Stimulated activated CD8-positive, alpha-beta memory T cell treated with anti-CD3 and anti-CD28 coated beads, Interleukin-4, amount 100 ng/mL, for 4 hours (primary cell): ENCODE measurements around the gene RIN3.
"Not testable (repeated sequence)": the region's sequence is repeated elsewhere in the genome, so short reads cannot be mapped to it uniquely, and the experiment has no call there.

Source experiments
- DNase-seq, 2 donors: peaks; one replicate each; pipeline ENCODE4 v3.0.0-alpha.2; 2020; ENCODE audit warnings: low read depth in 2 of 2, low spot score in 1 of 2

RIN3 gene

DNA sequence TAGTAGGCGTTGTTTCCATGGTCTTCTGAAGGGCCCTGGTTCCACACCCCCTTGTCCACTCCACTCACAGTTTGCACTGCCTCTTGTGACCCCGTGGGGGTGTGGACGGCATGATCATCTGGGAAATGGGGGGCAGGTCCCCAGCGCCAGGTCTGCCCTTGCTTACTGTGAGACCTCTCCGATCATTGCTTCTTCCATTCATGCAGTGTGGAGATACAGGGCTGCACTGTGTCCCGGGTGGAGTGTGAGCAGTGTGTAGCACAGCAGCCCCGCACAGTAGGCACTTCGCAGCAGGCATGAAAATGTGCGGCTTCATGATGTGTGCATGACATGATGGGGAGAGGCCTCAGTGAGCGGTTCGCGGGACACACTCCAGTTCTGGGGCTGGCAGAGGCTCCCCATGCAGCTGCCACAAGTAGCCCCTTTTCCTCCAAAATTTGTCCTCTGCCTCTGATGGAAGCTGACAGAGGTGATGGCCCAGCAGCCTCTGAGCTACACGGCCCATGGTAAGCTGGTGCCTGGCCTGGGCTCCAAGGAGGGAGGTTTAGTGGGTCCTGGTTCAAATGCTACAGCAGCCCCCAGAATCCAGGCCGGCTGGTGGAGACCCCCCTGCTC, 15.0 kb downstream of the RIN3 start:
- DNase-seq, result no peak

DNA sequence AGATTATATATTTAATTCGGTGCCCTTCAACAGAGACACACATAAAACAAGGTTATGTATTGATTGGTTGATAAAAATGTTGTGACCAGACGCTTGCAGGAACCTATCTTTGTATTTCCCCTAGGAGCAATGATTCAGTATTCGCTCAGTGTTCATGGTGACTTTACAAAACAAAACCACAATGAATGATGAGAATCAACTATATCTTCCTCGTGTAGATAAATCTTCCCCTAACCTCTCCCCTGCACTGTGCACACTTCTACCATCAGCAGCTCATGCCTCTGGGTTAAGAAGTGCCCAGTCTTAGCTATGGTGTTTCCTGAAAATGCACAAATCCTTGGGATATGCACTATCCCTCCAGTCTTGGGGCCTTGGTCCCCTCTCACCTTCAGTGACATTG, 16.3 kb downstream of the RIN3 start:
- DNase-seq, result no peak

GRCh38 chr14:92531106-92531873, 17.7 kb downstream of the RIN3 start:
- DNase-seq, result peak; percentile 73 to 88

DNA sequence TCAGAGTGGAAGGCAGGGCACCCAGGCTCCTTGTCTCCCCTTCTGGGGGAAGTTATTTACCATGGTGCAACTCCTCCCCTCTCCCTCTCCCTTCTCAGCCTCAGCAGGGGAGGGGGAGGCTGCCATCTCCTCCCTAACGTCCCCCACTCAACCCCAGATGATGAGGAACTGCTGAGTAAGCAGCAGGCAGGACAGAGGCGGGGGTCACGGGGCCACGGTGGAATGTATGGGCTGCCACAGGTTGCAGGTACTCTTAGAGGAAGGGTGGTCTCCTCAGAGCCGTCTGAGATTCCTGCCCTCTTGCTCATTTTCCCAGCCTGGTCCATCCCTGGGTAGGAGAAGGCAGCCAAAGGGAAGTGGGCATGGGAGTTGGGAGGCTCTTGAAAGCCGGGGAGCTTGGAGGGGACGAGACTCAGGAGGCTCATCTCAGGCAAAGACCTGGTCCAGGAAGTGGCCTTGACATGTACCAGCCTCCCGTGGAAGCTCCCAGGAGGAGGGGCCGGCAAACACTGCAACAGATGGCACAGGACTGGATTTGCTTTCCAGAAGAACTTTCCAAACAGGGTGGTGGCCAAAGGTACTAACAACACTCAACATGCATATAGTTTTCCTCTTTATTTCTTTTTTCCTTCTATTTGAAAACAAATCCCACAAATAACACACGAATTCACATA, 19.0 kb downstream of the RIN3 start:
- no peak for DNase-seq

GRCh38 chr14:92534932-92535643, 21.5 kb downstream of the RIN3 start:
- no peak for DNase-seq

DNA sequence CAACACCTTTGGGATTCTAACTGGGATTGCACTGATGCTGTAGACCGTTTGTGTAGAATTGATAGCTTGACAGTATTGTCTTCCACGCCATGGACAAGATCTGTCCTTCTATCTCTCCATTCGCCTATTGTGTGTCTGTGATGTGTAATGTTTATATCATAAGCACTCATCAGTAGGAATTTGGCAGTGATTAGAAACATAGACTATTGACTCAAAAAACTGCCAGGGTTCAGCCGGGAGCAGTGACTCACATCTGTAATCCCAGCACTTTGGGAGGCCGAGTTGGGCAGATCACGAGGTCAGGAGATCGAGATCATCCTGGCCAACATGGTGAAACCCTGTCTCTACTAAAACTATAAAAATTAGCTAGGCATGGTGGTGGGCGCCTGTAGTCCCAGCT, 22.6 kb downstream of the RIN3 start:
- not testable (repeated sequence) for DNase-seq

DNA sequence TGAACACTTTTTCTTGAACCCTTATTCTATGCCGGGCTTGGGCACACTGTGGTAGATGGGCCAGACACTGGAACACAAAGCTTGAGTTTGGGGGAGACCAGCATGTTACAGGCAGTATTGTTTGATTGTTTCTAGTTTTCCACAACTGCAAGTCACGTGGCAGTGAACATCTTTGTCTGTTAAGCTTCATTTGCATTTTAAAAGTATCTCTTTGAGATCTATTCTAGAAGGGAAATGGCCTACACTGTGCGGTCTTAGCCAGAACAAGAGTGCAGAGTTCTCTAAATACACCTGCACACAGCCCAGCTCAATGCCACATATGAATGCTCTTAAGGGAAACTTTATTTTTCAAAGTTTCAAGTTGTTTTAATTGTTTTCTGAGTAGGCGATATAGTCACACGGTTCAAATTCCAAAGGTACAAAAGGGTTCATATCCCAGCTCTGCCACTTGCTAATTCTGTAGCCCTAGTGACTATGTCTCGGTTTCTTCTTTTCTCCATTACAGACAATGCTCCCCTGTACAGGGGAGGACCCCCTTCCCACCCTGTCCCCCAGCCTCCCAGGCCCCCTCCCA, 24.9 kb downstream of the RIN3 start:
- no peak for DNase-seq

GRCh38 chr14:92539419-92539818, 25.8 kb downstream of the RIN3 start:
- no peak for DNase-seq

- DNase-seq, result no peak
Measured at GRCh38 chr14:92539875-92540274, 26.3 kb downstream of the RIN3 start.

DNA sequence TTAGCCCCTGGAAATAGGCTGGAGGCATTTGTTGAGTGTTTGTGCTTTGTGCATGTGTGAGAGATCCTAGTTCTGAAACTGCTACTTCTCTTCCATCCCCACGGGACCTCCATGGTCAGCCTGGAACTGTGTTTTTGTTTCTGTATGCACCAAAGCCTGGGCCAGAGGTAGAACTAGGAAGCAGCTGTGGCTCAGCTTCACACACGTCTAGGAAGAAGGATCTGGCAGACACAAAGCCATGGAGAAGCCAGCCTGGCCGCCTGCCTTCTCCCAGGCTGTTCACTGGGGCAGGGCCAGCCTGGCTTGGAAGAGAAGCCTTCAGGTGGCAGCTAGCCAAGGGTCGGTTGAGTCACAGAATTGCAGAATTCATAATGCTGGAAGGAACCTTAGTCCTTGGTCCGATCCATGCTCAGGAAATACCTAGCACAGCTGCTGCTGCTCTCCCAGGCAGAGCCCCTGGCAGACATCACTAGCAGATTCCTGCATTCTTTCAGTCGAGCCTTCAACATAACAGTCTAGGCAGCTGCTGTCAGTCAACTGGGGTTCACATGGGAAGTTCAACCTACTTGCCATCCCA, 27.0 kb downstream of the RIN3 start:
- no peak for DNase-seq

DNA sequence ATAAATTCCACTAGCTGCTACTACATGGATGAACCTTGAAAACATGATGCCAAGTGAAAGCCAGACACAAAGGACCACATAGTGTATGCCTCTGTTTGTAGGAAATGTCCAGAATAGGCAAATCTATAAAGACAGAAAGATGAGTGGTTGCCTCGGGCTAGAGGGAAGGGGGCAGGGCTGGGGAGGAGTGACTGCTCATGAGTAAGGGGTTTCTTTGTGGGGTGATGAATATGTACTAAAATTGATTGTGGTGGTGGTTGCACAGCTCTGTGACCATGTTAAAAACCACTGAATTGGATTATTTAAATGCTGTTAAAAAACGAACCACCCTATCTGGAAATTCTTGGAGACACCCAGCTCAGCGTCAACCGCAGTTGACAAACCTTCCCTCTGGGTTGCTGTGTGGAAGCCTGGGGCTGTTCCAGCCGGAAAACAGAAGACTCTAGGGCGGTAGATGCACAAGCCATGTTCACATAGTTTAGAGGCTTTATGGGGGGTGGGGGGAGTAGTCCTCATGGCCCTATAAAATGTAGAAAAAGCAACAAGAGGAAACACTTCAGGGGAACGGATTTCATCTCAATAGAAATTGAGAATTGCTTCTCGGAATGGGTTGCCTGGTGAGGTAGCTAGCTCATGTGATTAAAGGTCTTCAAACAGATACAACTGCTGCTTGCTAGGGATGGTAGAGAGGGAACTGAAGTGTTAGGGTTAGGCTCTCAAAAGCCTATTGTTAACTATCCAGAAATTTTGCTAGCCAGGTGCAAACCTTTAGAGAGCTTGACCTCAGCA, 29.4 kb downstream of the RIN3 start:
- DNase-seq, result no peak

DNA sequence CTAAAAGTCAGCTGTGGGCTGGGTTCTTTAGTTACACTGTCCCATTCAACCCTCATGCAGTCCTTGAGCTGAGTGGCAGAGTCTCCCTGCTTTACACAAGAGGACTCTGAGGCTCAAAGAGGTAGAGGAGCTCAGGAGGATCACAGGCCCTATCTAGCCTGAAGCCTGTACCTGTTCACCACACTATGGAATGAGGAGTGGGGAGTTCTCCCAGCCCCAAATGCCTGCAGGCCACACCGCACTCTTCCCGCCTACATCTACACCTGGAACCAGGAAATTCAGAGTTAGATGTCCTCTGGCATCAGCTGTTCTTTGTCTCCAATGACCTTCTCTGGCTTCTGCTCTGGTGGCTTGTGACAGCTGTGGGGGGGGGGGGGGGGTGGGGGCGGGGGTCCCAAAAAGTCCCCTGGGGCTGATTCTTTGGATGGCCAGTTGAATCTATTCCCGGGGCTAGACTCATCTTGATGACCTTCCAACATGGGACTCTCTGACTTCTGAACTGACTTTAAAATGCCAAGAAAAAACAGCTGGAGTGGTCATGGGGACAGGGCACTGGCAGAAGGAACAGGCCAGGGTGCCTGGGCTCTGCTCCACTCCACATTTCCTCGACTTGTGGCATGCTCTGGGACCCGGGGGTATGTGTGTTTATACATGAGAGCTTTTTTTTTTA, 30.6 kb downstream of the RIN3 start:
- DNase-seq, result no peak

- no peak for DNase-seq
Measured at GRCh38 chr14:92546347-92547053, 32.9 kb downstream of the RIN3 start.

GRCh38 chr14:92549105-92549858, 35.7 kb downstream of the RIN3 start:
- no peak for DNase-seq

- no peak for DNase-seq
Measured at GRCh38 chr14:92549859-92550230, 36.3 kb downstream of the RIN3 start.

- no peak for DNase-seq
Measured at GRCh38 chr14:92551044-92551841, 37.7 kb downstream of the RIN3 start.

DNA sequence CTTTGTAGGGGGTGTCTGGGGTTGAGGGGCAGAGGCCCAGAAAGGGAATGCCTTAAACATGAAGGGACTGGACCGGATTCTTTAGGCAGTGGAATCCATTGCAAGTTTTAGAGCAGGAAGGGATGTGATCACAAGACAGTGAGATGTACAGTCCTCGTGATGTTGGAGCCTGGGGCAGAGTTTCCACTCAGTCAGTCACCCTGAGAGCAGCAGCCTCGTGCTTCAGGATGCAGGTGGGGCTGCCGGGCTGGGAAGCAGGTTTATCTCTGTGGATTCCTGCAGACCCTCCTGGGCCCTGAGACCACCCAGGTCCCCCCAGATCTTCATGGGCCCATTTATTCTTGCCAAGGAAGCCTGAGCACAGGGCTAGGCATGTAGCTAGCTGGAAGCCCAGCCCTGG, 38.5 kb downstream of the RIN3 start:
- DNase-seq, result no peak

GRCh38 chr14:92553438-92553837, 39.9 kb downstream of the RIN3 start:
- no peak for DNase-seq
